KMS-11 (cell line): Measurements from ENCODE around the gene CLMP.
"Not testable (repeated sequence)": the region's sequence is repeated elsewhere in the genome, so short reads cannot be mapped to it uniquely, and the experiment has no call there.

Experiments used
- H2AFZ ChIP-seq: fragments of 200-600 bp; sonication (generic); 2 replicates; pipeline ENCODE4 v1.6.1; 2016; ENCODE audit warnings: antibody characterized with exemption, mixed run types, low read depth
- H3K27ac ChIP-seq: fragments of 200-600 bp; sonication (generic); 2 replicates; pipeline ENCODE4 v1.6.1; 2016; ENCODE audit warnings: mild to moderate bottlenecking, mixed run types
- H3K27me3 ChIP-seq: fragments of 200-600 bp; sonication (generic); 2 replicates; pipeline ENCODE4 v1.6.1; 2017; ENCODE audit warnings: mild to moderate bottlenecking, low read depth, mixed run types, moderate library complexity; ENCODE audit not compliant: insufficient read depth
- H3K36me3 ChIP-seq: fragments of 200-600 bp; sonication (generic); 2 replicates; pipeline ENCODE4 v1.6.1; 2017; ENCODE audit warnings: mild to moderate bottlenecking, mixed run types; ENCODE audit not compliant: insufficient read depth
- H3K4me1 ChIP-seq: fragments of 200-600 bp; sonication (generic); 2 replicates; pipeline ENCODE4 v1.6.1; 2016; ENCODE audit warnings: mild to moderate bottlenecking, low read depth, mixed run types; ENCODE audit not compliant: poor library complexity, severe bottlenecking
- H3K4me2 ChIP-seq: fragments of 200-600 bp; sonication (generic); 2 replicates; pipeline ENCODE4 v1.7.0; 2016; ENCODE audit warnings: mild to moderate bottlenecking, mixed run types
- H3K4me3 ChIP-seq: fragments of 200-600 bp; sonication (generic); IDR thresholded peaks from 2 replicates; pipeline ENCODE4 v1.6.1; 2017; ENCODE audit warnings: low read depth, low read length, mixed read lengths; ENCODE audit not compliant: insufficient read depth
- H3K79me2 ChIP-seq: fragments of 200-600 bp; sonication (generic); 2 replicates; pipeline ENCODE4 v1.6.1; 2016; ENCODE audit warnings: low read depth, mixed run types; ENCODE audit not compliant: insufficient read depth
- H3K9ac ChIP-seq: fragments of 200-600 bp; sonication (generic); 2 replicates; pipeline ENCODE4 v1.6.1; 2016; ENCODE audit warnings: mild to moderate bottlenecking, mixed run types
- H4K20me1 ChIP-seq: fragments of 200-600 bp; sonication (generic); 2 replicates; pipeline ENCODE4 v1.6.1; 2016; ENCODE audit warnings: mild to moderate bottlenecking, mixed run types; ENCODE audit not compliant: insufficient read depth
- TF ChIP-seq, protein P1 (sequence below): fragments of 200-600 bp; sonication (generic); conservative IDR thresholded peaks from 2 replicates; pipeline ENCODE4 v1.6.1; 2017; ENCODE audit warnings: low read depth, mild to moderate bottlenecking, antibody characterized with exemption, low read length, moderate library complexity, mixed read lengths

Gene CLMP

GRCh38 chr11:123158033-123159003 is 36.7 kb downstream of the CLMP start:
- H3K27me3 ChIP-seq, result no peaks in the 10 kb centered on the region
- H4K20me1 ChIP-seq, result no peaks in the 10 kb centered on the region
- H3K4me2 ChIP-seq, result no peak overlapping the region
- H3K79me2 ChIP-seq, result no peaks in the 10 kb centered on the region
- no peaks in the 10 kb centered on the region for H3K4me1 ChIP-seq
- no peak overlapping the region for H3K9ac ChIP-seq
- TF ChIP-seq, protein P1, sequence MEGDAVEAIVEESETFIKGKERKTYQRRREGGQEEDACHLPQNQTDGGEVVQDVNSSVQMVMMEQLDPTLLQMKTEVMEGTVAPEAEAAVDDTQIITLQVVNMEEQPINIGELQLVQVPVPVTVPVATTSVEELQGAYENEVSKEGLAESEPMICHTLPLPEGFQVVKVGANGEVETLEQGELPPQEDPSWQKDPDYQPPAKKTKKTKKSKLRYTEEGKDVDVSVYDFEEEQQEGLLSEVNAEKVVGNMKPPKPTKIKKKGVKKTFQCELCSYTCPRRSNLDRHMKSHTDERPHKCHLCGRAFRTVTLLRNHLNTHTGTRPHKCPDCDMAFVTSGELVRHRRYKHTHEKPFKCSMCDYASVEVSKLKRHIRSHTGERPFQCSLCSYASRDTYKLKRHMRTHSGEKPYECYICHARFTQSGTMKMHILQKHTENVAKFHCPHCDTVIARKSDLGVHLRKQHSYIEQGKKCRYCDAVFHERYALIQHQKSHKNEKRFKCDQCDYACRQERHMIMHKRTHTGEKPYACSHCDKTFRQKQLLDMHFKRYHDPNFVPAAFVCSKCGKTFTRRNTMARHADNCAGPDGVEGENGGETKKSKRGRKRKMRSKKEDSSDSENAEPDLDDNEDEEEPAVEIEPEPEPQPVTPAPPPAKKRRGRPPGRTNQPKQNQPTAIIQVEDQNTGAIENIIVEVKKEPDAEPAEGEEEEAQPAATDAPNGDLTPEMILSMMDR, result no peak
- H3K4me3 ChIP-seq, result no peak overlapping the region
- no peaks in the 10 kb centered on the region for H3K36me3 ChIP-seq
- no peak overlapping the region for H2AFZ ChIP-seq
- no peak overlapping the region for H3K27ac ChIP-seq

DNA sequence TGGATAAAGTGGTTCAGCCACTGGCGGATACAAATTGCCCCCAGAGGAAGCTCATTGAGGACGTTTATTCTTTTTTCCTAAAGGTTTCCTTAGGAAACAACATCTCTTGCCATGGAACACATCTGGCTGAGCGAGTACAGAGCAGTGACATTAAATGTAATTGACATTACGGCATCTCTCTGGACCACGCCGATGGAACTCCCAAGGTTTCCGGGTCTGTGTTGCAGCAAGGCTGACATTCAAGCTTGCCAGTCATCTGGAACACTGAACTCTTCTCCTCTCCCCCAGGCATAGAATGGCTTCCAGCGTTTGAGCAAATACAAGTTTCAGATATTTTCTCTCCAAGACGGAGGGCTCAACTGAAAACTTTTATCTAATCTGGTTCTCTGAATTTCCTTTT is 42.1 kb downstream of the CLMP start:
- H3K4me2 ChIP-seq, result no peak overlapping the region
- H3K4me1 ChIP-seq, result no peaks in the 10 kb centered on the region
- TF ChIP-seq, protein P1, result no peak
- H3K9ac ChIP-seq, result no peak overlapping the region
- no peaks in the 10 kb centered on the region for H3K79me2 ChIP-seq
- H4K20me1 ChIP-seq, result no peaks in the 10 kb centered on the region
- no peak overlapping the region for H2AFZ ChIP-seq
- H3K4me3 ChIP-seq, result no peak overlapping the region
- no peak overlapping the region for H3K27ac ChIP-seq
- H3K27me3 ChIP-seq, result no peaks in the 10 kb centered on the region
- H3K36me3 ChIP-seq, result no peaks in the 10 kb centered on the region

DNA sequence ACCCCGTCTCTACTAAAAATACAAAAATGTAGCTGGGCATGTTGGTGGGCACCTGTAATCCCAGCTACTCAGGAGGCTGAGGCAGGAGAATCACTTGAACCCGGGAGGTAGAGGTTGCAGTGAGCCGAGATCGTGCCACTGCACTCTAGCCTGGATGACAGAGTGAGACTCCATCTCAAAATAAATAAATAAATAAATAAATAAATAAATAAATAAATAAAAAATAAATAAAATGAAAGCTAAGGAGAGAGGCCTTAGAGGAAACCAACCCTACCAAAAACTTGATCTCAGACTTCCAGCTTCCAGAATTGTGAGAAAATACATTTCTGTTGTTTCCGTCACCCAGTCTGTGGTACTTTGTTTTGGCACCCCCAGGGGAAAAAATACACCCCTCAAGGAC is 42.7 kb downstream of the CLMP start:
- H4K20me1 ChIP-seq, H3K4me3 ChIP-seq, H3K27ac ChIP-seq, H3K79me2 ChIP-seq, H3K36me3 ChIP-seq, H3K4me1 ChIP-seq, H3K4me2 ChIP-seq, H3K27me3 ChIP-seq, H2AFZ ChIP-seq, H3K9ac ChIP-seq: not testable (repeated sequence)

- no peaks in the 10 kb centered on the region for H3K79me2 ChIP-seq
- TF ChIP-seq, protein P1, result no peak
These were observed 43.3 kb downstream of the CLMP start for GRCh38 chr11:123151796-123152195.

GRCh38 chr11:123151366-123151765 is 43.7 kb downstream of the CLMP start:
- Histone ChIP-seq H3K4me3 (no peak overlapping the region), H3K79me2 (no peaks in the 10 kb centered on the region), H4K20me1 (no peaks in the 10 kb centered on the region), H3K9ac (no peak overlapping the region), H3K4me1 (no peaks in the 10 kb centered on the region), H3K4me2 (no peak overlapping the region), H3K36me3 (no peaks in the 10 kb centered on the region), H3K27me3 (no peaks in the 10 kb centered on the region), H3K27ac (no peak overlapping the region), H2AFZ (no peak overlapping the region)
- TF ChIP-seq, protein P1, result no peak

More at GRCh38 chr11:123151796-123152195, 43.3 kb downstream of the CLMP start:
- H3K9ac ChIP-seq, result no peak overlapping the region
- H3K4me3 ChIP-seq, result no peak overlapping the region
- H3K4me2 ChIP-seq, result no peak overlapping the region
- no peaks in the 10 kb centered on the region for H3K4me1 ChIP-seq
- no peaks in the 10 kb centered on the region for H3K36me3 ChIP-seq
- H3K27me3 ChIP-seq, result no peaks in the 10 kb centered on the region
- H3K27ac ChIP-seq, result no peak overlapping the region
- H2AFZ ChIP-seq, result no peak overlapping the region
- H4K20me1 ChIP-seq, result no peaks in the 10 kb centered on the region
